ENCODE results near the gene HDAC4.

HDAC4 gene

DNA sequence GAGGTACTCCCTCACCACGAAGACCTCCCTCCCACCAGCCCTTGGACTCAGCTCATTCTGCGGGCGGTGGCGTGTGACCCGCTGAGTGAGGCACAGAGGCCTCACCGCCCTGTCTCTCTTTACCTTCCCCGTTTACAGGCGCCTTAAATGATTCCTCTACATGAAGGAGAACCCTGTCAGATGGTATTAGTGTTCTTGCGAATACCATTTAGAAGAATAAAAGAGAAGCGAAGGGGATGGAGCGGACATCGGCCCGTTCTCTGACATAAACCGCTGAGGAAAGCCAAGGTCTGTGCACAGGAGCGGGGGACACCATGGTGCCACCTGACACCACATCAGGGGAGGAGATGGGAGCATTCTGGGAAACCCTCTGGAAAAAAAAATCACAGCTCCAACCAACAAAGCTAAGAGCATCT lies 179.8 kb downstream of the HDAC4 start:
- no peak for DNase-seq (ENCODE audit: low spot score)

DNA sequence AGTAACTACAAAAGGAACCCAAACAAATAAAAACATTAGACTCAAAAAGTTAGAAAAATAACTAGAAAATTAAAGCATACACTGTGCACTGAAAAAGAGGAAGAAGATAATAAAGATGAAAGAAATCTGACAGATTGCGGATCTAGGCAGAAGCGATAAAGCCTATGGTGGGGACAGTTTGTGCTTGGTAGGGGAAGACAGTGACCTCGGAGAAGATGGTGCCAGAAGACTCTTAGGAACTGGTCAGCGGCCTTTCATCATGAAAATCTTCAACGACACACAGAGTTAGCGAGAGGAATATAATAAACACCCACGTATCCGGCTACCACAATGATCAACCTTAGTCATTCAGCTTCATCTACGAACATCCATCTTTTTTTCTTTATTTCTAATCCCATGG lies 180.5 kb downstream of the HDAC4 start:
- no peak for DNase-seq (ENCODE audit: low spot score)

DNA sequence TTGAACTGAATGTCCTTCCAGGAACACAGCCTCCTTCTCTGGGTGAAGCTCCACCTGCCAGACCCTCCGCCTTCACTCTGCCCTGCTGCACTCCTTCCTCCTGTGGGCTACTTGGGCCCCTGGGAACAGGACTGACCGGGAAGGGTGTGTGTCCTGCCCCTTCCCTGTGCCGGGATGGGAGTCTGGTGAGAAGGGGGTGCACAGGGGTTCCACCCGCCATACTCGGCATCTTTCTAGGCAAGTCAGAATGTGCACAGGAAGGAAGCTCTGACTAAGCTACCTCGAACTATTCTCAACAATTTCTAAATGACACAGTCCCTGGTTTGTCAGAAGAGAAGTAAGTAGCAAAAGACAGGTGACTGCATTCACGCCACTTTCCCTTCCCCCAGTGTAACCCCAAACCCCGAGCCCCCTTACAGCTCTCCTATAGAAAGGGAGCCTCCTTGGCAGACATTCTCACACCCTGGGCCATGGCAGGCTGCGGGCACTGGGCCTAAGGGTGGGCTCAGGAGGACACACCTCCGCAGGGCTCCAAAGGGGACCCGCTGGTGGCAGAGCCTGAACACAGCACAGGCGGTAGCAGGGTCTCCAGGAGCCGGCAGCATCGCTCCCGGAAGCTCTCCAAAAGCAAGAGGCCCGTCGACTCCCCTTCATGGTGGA lies 184.1 kb downstream of the HDAC4 start:
- no peak for DNase-seq (ENCODE audit: low spot score)

DNA sequence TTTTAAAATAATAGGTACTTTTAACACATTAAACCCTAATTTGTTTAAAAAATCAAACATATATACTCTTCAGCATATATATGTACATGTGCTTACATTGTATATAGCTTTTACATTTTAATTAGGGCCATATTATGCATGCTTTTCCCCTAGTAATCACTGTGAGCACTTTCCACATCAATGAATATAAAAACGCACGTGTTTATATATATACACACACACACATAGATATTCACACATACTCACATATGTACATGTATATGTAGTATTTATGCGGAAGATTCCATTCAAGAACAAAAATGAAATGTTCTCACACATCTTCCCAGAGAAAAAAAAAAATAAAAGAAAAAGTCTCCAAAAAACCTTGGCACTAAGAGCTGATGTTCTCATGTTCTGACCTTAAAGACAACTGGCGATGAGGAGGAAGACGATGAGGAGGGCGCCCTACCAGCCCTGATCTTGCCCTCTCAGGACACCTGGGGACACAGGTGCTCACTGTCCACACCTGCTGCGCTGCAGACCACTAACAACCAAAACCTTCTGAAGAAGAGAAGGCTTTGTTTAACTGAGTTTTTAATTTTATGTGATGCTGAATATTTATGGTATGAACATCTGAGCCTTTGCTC lies 184.7 kb downstream of the HDAC4 start:
- DNase-seq (ENCODE audit: low spot score), result no peak

DNA sequence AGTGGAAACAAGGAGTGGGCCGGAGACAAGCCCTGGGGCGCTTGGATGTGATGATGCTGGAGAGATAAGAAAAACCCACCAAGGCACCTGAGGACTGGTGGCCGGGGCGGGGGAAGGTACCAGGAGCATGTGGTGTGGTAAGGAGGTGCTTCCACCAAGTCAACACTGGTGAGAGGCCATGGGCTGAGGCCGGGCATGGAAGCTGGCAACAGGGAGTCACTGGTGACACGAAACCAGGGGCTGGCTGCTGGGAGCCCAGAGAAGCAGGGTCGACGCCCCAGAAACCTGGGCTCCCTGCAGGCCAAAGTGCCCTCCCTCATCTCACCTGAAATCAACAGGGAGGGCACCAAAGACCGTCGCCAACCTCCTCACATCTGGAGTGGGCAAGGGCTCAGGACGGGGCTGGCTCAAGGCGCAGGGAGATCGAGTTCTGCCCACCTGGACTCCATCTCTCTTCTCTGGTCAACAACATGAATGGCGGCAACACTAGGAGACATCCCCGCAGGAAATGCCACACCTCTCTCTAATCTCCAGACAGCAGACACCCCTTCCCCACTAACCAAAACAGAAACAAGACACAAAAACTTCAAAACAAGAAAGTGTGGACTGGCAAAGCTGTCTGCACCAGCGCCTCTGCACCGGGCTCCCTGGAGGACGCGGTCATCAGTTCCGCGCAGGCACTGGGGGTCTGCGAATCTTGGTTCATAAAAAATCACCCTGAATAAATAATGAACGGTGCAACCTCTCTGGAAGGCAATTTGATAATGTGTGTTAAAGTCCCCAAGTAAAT lies 185.5 kb downstream of the HDAC4 start:
- DNase-seq (ENCODE audit: low spot score), result no peak

DNA sequence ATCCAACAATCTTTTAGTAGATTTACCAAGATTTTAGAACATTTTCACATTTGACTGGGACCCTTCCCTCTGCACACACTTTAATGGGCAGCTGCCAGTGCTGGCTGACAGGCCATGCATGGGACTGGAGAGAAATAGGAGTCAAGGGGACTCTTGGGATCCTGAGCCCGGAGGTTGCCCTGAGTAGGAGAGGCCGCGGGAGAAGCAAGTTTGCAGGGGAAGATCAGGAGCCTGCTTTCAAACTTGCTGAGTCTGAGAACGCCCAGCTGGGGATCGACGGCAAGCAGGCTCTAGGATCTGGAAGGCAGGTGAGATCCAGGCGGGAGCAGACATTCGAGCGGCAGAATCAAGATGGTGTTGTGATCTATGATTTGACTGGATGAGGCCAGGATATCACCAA lies 186.1 kb downstream of the HDAC4 start:
- DNase-seq (ENCODE audit: low spot score), result no peak

DNA sequence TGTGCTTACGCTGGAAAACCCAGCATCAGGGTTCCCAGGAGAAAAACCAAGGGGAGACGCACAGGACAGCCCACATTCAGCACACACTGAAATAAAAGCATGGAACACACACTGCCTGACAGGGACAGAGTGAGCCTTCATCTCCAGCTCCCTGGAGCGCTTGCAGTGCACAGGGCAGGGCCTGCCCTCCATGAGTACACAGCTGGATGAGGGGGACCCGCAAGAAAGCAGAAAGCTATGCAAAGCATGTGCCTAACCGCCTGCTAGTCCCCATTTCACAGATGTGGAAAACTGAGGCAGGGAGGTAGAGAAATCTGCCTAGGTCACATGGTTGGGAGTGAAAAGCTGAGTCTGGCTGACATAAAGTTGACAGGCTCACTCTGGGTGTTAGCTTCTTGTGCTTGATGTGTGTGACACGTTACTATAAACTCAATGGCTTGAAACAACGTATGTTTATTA lies 187.1 kb downstream of the HDAC4 start:
- DNase-seq (ENCODE audit: low spot score), result no peak

DNA sequence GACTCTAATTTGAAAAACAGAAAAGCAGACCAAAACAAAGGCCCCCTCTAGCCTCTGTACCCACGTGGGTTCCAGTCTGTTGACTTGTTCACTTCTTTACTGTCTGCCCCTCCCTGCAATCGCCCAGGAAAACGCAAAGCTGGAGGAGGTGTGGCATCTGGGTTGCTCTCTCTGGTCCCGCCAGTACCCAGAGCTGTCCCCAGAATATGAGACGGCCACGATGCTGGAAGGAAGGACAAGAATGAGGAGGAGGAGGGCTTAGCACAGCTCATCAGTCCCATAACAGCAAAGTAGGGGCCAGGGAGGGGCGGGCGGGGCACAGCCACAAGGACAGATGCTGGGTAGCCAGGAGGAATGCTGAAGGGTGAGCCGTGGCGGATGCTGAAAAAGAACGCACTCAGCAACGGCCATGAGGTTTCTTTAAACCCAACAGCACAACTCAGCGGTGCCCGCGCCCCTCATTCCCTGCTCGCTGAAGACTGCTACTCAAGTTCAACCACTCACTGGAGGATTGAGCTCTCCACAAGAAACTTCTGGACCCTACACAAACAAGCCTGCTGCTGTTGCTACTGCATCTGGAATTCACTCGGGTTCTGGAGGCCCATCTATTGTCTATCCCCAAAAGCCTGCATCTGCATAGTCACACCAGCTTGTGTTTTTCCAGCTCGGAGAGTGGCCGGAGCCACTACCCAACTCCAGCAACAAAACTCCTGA lies 187.7 kb downstream of the HDAC4 start:
- no peak for DNase-seq (ENCODE audit: low spot score)

DNA sequence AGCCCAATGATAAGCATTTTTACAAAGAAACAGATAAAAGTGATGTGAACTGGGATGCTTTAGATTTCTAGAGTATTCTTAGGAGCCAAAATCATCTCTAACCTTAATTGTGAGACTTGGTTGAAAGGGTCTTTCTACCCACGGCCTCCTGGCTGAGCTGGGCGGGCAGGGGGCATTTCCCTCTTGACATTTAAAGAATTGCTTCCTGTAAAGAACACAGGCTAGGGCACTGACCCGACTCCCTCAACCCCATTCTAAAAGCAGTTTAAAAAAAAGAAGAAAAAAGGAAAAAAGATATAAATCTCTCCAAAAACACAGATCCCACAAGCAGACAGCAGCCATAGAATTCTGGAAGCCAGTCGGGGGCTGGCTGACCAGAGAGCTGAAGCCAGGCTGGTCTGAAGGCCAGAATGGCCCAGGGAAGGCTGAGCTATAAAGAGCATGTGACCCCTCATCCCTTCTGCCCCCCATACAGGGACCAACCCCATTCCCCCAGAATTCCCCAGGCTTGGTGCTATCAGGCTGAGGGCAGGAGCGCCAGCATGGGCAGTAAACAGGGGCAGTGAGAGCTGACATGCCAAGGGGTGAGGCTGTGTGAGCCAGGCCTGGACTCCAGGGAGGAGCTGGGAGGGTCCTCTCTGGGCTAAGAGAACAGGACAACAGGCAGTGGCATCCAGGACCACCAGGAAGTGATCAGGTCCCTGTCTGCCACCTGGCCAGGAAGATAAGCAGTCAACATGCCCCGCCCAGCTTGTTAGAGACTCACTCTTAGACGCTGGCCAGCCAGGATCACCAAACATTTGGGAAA lies 188.5 kb downstream of the HDAC4 start:
- no peak for DNase-seq (ENCODE audit: low spot score)

DNA sequence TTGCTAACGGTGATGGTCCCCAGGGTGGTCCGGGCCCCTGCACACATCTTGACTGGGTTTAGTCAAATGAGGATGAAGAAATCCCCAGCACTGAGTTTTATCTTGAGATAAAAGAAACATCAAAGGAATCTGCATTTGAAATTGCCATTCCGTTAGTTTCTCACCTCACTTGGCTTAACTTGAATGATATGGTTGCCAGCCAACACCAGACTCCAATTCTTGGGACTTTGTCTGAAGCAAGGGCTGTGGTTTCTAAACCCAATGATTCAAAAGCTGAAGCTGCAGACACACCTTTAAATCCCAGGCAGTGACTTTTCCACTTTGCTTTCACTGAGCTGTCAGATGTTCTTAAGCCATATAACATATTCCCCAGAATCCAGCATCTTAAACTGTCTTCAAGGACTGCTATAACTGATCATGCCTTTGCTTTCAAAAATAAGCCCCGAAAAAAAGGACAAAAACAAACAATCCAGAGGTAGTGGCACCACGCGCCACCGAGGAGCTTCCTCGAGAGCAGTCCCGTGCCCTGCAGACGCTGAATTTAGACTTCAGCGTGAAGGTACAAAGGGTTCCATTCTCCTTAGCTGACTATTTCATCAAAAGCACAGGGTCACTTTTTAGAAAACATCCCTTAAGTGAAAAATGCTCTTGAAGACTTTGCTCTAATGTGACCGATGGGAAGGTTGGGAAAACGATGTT lies 189.3 kb downstream of the HDAC4 start:
- DNase-seq (ENCODE audit: low spot score), result no peak

DNA sequence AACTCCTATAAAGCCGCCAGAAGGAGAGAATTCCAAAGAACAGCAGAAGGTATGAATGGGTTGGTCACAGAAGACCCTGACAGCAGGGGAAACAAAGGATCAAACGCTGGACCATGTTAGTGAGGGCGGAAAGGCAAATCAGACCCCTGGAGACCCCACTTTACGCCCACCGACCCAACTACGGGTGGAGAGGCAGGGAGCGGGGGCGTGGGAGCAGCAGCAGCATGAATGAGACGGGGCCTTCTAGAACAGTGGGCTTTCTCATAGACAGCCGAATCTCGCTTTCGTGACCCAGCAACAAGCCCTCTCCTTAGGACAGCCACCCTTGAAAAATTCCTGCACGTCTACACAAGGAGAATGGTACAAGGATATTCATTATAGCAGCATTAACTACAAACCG lies 191.0 kb downstream of the HDAC4 start:
- no peak for DNase-seq (ENCODE audit: low spot score)

DNA sequence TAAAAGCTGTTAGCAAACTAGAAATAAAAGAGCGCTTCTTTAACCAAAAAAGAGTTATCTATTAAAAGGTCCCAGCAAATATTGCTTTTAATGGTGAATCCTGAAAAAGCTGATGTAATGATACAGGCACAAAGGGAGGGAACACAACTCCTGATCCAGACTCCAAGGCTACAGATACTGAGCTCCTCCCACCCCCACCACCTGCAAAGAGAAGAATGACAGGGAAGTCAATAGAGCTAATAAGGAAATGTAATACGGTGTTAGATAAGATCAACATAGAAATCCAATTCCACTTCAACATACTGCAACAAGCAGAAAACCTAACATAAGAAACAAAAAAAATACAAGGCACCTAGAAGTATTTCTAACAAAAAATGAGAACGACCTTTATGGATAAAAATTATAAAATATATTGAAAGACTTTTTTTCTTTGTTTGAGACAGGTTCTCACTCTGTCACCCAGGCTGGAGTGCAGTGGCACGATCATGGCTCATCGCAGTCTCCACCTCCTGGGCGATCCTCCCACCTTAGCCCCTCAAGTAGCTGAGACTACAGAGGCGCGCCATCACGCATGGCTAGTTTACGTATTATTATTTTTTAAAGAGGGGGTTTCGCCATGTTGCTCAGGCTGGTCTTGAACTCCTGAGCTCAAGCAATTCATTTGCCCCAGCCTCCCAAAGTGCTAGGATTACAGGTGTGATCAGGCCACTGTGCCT lies 192.2 kb downstream of the HDAC4 start:
- DNase-seq (ENCODE audit: low spot score), result no peak

DNA sequence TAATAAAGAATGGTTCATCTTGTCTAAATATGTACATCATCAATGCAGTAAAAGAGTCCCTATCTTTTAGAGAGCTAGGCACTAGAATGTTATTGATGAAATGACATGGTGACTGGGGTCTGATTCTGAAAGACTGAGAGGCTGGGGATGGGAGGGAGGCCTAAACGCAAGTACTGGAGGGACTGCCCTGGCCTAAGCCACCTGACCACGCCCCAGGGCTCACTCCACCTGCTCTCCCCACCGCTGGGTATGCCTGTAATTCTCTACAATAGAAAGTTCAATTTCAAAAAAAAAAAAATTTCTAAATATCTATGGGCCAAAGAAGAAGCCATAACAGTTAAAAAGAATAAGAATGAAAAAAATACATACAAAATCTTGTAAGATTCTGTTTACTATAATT lies 194.0 kb downstream of the HDAC4 start:
- DNase-seq (ENCODE audit: low spot score), result no peak

DNA sequence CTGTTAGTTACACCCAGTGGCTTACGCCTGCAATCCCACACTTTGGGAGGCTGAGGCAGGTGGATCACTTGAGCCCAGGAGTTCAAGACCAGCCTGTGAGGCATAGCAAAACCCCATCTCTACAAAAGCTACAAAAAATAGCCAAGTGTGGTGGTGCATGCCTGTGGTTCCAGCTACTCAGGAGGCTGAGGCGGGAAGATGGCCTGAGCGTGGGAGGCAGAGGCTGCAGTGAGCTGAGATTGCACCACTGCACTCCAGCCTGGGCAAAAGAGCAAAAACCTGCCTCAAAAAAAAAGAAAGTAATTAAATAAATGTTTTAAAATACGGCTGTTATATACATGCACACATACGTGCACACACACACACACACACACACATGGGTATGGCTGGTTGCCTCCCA lies 194.8 kb downstream of the HDAC4 start:
- DNase-seq (ENCODE audit: low spot score), result no peak

DNA sequence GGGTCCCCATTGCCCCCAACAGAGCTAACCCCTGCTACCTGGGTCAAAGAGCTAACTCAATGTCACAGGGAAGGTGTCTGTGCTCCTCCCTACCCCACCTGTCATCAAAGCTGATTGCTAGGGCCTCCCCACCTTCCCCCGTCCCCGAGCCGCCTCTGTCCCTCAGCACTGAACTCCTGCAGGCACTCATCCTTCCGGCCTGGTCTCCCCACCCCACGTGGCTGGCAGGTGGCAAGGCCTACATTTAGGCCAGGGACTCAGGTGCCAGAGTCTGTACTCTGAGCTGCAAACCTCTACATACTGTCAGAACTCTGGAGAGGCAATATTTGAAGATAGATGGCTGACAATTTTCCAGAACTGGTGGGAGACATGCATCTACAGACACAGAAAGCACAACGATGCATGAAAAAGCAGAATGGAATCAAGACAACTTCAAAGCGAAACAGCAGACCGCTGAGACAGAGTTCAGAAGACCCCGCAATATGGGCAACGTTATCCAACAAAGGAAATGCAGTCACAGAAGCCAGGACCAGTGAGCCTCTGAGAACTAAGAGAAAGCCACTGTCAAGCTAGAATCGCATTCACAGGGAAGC lies 195.8 kb downstream of the HDAC4 start:
- DNase-seq (ENCODE audit: low spot score), result no peak

DNA sequence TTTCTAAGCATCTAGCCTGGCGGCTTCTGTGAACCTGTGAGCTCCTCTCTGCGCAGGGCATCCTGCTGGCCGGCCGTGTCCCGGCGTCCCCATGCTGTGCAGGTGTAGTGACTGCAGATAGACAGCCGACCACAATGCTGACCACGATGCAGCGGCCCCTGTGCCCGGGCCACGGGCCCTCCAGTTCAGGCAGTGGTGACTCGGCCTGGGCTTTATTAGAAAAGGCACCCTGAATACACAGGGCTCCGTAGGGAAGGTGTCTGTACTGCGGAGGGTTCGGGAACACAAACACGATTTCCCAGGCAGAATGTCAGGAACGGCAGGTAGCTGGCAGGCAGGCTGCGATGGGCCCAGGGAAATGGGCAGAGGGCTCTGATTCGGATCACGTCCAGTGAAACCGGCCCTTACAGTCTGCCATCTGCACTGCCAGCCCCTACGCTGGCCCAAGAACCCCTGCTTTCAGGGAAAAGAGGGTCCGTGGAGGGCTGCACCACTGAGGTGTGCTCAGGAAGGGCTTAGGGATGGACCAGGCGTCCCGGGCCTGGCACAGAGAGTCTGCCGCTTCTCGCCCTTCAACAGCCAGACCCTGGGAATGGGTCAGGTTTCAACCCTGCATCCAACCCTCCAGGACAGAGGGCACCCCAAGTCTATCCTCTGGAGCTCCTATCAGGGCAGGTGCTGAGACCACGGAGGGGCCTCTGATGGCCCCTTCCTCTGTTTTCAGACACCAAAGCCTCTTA lies 196.5 kb downstream of the HDAC4 start:
- DNase-seq (ENCODE audit: low spot score), result no peak

DNA sequence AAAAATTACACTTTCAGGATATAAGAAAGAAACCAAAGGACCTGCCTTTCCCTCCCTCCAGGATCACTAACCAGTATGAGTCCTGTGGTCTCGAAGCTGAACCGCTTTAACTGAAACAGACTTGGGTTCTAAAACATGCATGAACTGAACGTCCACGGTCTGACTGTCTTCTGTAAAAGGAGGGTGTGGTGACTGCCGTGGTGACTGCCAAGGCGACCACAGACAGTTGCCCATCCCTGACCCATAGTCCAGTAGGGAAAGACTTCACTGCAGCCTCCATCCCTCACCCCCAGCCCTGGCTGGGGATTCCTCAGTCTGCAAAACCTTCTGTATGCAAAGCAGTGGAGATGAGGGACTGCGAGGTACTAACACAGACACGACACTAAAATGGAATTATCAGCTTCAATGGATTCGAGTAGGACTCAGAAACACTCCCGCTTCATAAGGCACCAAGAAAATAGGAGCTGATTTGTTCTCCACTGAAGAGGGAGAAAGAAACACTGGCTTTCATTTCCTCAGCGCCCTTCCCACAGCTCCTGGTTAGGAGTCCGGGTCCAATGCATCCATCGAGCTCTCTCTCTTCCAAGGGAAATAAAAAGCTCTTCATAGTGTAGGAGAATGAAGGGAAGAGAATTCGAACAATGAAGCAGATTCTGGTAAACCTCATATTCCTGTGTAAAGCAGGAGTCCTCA lies 197.2 kb downstream of the HDAC4 start:
- DNase-seq (ENCODE audit: low spot score), result no peak

DNA sequence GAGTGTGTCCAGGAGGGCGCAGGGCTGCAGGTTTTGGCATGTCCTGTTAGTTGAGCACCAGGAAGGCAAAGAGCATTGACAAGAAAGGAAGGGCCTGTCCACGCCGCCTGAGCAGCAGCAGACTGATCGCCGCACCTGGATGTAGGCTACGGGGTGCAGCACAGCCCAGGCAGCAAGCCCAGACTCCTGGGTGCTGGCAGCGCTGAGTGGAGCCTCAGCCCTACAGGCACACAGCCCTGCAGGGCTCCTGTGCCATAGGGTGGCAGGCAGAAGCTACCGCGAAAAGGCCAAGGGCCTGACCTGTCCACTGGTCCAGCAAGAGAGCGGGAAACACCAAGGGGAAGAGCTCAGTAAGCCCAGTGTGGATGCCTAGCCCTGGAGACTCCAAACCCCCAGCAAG lies 198.0 kb downstream of the HDAC4 start:
- no peak for DNase-seq (ENCODE audit: low spot score)

DNA sequence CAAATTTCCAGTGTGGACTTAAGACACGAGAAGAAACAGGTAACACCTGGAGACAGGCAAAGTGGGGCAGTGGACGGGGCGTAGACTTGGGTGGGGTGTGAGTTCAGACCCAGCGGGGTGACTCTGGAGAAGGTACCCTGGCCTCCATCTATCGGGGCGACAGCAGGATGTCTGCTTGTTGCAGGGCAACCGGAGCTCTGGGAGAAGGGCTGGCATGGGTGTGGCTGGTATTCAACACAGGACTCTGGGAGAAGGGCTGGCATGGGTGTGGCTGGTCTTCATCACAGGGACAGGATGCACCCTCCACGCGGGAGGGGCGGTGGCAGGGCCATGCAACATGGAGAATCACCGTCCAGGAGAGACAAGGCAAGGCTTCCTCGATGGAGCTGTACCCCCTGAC lies 198.5 kb downstream of the HDAC4 start:
- DNase-seq (ENCODE audit: low spot score), result no peak
